Uterus (tissue), 2 donors: ENCODE measurements around the gene SLC25A12.

Experiments
- POLR2A ChIP-seq, 2 donors: fragments of 450-650 bp; IDR thresholded peaks; one replicate each; pipeline ENCODE4 v1.6.1; 2016; ENCODE audit warnings: antibody characterized with exemption in 2 of 2, mild to moderate bottlenecking in 1 of 2, moderate library complexity in 1 of 2
- TF ChIP-seq, protein P1 (sequence below), 4 experiments: fragments of 200-600 bp in 2 of 4; fragments of 450-650 bp in 2 of 4; sonication (generic) in 2 of 4; IDR thresholded peaks; one replicate each; pipeline ENCODE4 v1.5.1; 2016 to 2019; ENCODE audit warnings: antibody characterized with exemption in 4 of 4, mild to moderate bottlenecking in 2 of 4, moderate library complexity in 1 of 4

DNA sequence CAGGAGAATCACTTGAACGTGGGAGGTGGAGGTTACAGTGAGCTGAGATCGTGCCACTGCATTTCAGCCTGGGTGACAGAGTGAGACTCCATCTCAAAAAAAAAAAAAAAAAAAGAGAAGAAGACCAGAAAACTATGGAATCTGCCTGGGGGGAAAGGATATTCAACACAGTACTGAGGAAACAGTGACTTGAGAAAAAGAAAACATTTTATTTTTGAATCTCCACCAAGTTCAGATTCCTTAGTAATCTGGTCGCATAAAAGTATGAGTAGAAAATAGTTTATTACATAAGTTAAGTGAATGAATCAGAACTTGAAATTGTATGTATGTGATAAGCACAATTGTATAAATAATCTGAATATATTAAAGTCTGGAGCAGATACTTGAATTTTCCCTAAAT lies 15.2 kb upstream of the SLC25A12 start:
- TF ChIP-seq, protein P1, sequence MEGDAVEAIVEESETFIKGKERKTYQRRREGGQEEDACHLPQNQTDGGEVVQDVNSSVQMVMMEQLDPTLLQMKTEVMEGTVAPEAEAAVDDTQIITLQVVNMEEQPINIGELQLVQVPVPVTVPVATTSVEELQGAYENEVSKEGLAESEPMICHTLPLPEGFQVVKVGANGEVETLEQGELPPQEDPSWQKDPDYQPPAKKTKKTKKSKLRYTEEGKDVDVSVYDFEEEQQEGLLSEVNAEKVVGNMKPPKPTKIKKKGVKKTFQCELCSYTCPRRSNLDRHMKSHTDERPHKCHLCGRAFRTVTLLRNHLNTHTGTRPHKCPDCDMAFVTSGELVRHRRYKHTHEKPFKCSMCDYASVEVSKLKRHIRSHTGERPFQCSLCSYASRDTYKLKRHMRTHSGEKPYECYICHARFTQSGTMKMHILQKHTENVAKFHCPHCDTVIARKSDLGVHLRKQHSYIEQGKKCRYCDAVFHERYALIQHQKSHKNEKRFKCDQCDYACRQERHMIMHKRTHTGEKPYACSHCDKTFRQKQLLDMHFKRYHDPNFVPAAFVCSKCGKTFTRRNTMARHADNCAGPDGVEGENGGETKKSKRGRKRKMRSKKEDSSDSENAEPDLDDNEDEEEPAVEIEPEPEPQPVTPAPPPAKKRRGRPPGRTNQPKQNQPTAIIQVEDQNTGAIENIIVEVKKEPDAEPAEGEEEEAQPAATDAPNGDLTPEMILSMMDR (IDR thresholded peaks at IDR 0.05), result no peak
- TF ChIP-seq POLR2A (IDR thresholded peaks at IDR 0.05), result no peak
